HG03457 (cell line): Measurements from ENCODE around the gene ACTL7A.
A peak's percentile ranks its signal among the peaks of the same experiment; 100 is the strongest.
"Not testable (repeated sequence)": the region's sequence is repeated elsewhere in the genome, so short reads cannot be mapped to it uniquely, and the experiment has no call there.

Experiments
- ATAC-seq: cut with Tn5 transposase; IDR thresholded peaks from one replicate; pipeline ENCODE4 v1.9.1; 2021; ENCODE audit warnings: moderate number of reproducible peaks; ENCODE audit not compliant: unreplicated experiment

Gene ACTL7A

DNA sequence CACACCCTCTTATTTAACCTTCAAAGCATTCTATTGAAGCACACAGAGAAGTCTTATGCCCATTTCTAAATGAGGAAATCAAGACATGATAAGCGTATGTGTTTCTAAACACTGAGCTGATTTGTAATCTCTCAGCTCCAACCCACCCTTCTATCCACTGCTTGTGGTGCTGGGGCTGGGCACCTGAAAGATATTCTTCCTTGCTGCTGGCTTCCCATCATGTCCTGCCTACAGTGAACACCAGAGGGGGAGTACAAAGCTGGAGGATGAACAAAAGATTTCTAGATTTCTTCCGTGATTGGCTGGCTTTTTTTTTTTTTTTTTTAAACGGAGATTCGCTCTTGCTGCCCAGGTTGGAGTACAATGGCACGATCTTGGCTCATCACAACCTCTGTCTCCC is 14.4 kb downstream of the ACTL7A start:
- ATAC-seq = no peak

- no peak for ATAC-seq
These were observed 15.5 kb downstream of the ACTL7A start for GRCh38 chr9:108877524-108877923.

- no peak for ATAC-seq
These were observed 18.8 kb downstream of the ACTL7A start for GRCh38 chr9:108880738-108881316.

DNA sequence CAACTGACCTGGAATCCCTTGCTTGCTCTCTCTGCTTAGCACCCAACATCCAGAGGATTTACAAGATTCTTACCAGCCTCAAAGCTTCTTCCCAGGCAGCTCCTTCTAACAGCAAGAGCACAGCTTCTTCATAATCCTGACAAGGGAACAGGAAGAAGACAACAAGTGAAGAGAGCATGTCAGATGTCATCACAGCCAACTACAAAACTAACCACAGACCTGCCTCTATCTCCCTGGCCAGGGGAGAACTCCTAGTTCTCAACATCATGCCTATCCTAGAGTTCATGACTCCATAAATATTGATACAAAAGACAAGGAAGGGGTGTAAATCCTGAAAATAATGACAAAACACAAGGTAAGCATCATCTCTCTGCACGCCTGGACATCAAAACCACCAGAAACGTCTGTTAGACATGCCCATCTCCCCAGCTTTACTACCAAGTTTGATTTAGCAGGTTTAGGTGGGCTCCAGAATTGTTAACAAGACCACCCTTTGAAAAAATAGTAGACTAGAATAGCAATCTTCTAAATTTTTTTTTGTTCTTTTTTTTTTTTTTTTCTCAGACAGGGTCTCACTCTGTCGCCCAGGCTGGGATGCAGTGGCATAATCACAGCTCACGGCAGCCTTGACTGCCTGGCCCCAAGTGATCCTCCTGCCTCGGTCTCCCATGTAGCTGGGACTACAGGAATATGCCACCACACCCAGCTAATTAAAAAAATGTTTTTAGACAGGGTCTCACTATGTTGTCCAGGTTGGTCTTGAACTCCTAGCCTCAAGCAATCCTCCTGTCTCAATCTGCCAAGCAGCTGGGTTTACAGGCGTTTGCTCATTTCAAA is 20.2 kb downstream of the ACTL7A start:
- no peak for ATAC-seq

GRCh38 chr9:108883085-108883484 is 21.0 kb downstream of the ACTL7A start:
- ATAC-seq = no peak

DNA sequence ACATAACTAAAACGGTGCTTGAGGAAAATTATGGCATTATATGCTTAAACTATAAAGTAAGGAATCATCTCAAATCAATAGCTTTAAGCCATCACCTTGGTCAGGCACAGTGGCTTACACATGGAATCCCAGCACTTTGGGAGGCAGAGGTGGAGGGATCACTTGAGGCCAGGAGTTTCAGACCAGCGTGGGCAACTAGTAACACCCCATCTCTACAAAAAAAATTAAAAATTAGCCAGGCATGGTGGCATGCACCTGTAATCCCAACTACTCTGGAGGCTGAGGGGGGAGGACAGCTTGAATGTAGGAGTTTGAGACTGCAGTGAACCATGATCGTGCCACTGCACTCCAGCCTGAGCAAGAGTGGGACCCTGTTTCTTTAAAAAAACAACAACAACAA is 22.6 kb downstream of the ACTL7A start:
- no peak for ATAC-seq

DNA sequence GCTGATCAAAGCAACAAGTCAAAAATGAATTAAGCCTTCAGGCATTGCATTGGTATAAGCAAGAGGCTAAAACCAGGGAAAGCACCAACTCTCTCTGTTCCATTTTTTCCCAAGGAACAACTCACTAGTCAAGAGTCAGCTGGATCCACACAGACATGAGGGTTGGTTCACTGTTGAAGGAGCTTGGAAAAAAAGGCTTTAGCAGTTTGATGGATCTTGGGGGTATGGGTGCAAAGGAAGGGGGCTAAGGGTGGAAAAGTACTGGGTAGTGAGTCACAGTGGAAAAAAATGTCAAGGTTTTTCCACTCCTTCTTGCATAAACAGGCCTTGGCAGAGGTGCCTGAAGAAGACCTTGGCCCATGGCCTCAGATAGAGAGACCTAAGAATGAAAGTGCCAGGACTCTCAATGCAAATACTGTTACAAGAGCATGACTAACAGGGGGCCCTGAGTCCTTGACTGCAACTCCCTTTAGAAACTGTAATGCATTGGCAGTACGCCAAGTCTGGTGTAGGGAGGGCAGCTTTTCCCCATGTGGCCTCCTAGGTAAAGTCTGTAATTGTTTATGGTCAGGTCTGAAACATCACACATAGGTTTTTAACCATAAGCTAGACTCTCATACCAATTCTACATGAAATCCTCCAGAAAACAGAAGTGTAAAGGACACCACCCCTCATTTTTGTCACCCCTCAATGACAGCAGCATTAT is 23.7 kb downstream of the ACTL7A start:
- peak; percentile 97 for ATAC-seq

DNA sequence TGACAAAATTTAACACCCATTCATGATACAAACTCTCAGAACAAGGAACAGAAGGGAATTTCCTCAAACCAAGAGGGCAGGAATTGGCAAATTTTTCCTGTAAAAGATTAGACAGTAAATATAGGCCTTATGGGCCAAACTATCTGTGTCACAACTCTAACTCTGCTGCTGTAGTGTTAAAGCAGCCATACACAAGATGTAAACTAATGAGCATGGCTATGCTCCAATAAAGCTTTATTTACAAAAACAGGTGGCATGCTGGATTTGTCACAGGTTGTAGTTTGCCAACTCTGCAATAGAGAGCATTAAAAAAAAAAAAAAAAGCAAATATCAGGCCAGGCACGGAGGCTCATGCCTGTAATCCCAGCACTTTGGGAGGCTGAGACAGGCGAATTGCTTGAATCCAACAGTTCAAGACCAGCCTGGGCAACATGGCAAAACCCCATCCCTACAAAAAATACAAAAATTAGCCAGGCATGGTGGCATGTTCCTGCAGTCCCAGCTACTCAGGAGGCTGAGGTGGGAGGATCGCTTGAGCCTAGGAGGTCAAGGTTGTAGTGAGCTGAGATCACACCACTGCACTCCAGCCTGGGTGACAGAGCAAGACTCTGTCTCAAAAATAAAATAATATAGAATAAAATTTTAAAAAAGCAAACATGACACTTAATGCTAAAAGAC is 24.7 kb downstream of the ACTL7A start:
- not testable (repeated sequence) for ATAC-seq

GRCh38 chr9:108889649-108890067 is 27.6 kb downstream of the ACTL7A start:
- ATAC-seq = no peak

- no peak for ATAC-seq
These were observed 32.3 kb downstream of the ACTL7A start for GRCh38 chr9:108894225-108894997.

- ATAC-seq = no peak
These were observed 35.4 kb downstream of the ACTL7A start for GRCh38 chr9:108897324-108898096.

- not testable (repeated sequence) for ATAC-seq
These were observed 37.1 kb downstream of the ACTL7A start for GRCh38 chr9:108899023-108899695.

- no peak for ATAC-seq
These were observed 38.1 kb downstream of the ACTL7A start for GRCh38 chr9:108900176-108900575.

DNA sequence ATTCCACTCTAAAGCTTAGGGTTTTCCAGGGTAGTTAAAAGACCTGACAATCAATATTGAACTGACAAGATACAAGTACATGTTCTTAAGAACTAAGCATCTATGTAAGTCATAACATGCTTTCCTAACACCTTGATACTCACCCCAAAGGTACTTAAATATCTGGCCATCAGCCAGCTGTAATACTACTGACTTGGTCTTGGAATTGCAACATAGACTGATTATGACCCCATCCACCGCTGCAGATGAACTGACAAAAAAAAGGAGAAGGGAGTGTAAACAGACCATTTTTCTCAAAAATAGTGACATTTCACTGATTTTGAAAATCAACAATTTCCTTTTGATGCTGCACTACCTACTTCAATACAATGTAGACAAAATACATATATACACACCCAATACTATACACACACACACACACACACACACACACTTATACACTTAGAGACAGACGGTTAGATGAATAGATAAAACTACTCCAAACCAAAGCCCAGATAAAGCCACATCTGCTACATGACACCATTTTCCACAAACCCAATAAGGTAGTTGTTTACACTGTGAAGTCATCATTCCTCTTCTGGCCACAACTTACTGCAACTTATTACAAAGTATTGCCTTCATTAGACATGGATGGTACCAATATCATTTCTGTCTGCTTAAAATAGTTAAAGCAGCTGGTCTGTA is 41.5 kb downstream of the ACTL7A start:
- no peak for ATAC-seq

GRCh38 chr9:108904161-108904560 is 42.1 kb downstream of the ACTL7A start:
- ATAC-seq = no peak

- no peak for ATAC-seq
These were observed 43.4 kb downstream of the ACTL7A start for GRCh38 chr9:108905494-108905893.

- no peak for ATAC-seq
These were observed 48.3 kb downstream of the ACTL7A start for GRCh38 chr9:108910402-108910801.

GRCh38 chr9:108910914-108911313 is 48.8 kb downstream of the ACTL7A start:
- ATAC-seq = no peak

DNA sequence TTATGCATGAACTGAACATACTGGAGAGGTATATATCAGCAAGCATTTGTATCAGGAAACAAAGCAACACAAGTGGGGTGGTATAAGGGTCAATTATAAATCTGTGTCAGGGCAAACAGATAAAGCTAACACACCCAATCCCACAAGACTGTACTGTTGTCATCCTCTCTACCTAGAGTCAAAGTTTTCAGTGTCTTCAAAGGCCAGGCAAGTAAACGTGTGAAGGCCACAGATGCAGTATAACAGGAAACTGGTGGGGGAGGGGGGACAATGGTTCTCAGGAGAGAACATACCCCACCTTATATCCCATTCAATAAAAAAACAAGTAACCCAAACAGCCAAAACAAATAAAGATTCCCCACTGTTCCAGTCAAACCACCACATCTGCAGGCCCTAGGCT is 49.8 kb downstream of the ACTL7A start:
- ATAC-seq = no peak
